T47D (cell line): ENCODE results near the gene AK1.
"Not testable (repeated sequence)": the region's sequence is repeated elsewhere in the genome, so short reads cannot be mapped to it uniquely, and the experiment has no call there.

Experiments
- DNase-seq, 2 experiments: peaks; one replicate each; pipeline versions ENCODE4 v3.0.0 to v3.0.0-alpha.2; 2011 to 2012; ENCODE audit warnings: low read depth in 1 of 2, low spot score in 1 of 2
- JUND ChIP-seq: IDR thresholded peaks from 2 replicates; pipeline ENCODE4 v1.6.1; 2012; ENCODE audit warnings: low read depth
- in situ Hi-C: cut with HindIII; loops from 2 replicates; pipeline ENCODE4 v1.10.0; 2016; ENCODE audit warnings: low sequenced_read_pairs, low pct_unique_long_range_greater_than_20kb

The AK1 gene

DNA sequence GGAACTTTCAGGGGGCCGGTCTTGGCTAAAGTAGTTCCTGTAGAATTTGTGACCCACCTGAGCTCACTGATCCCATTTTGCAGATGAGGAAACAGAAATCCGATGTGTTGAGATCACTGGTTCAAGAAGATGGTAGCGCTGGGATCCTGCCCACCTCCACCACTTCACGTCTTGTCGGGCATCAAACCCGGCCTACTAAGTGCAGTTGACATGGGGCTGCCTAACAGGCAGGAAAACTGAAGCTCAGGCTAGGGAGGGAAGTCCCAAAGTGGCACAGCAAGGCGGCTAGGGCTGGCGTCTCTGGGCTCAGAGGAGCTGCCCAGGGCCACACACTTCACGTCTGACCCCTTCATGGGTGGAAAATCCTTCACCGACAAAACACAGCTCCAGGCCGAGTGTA lies 22.5 kb downstream of the AK1 start:
- no peak for DNase-seq
- in situ Hi-C loops, result no loop called here
- TF ChIP-seq JUND, result no peak

DNA sequence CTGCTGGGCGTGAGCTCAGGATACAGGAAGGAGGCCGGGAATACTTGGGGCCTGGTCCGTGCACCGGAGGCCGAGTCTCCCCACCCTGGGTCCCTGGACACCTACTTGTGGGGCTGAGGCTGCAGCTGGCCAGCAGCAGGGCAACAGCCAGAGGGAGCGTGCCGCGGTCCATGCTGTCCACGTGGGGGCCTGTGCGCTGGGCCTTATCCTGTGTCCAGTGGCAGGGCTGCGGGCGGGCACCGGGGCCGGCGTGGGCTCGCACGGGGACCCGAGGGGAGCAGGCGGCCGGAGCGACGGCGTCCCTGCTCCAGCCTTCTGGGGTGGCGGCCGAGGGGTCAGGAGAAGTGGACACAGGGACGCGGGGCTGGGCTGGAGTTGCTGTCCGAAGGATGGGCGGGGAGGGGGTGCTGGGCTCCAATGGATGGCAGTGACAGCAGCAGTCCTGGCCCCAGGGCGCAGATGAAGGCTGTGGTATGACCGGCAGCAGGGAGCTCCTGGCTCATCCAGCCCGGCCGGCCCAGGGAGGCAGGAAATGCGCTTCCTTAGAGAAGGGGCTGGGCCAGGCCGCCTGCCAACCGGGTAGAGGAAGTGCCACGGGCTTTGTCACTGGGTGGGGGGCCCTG lies 23.2 kb downstream of the AK1 start, which contains the start of gene ENG:
ENG (minus strand) TSS at position 475 of the 623 bp plus-strand sequence; CDS start at position 172, 303 bp downstream.
- in situ Hi-C loops, result no loop called here
- no peak for TF ChIP-seq JUND
- DNase-seq, result peak; percentile 71 to 77

DNA sequence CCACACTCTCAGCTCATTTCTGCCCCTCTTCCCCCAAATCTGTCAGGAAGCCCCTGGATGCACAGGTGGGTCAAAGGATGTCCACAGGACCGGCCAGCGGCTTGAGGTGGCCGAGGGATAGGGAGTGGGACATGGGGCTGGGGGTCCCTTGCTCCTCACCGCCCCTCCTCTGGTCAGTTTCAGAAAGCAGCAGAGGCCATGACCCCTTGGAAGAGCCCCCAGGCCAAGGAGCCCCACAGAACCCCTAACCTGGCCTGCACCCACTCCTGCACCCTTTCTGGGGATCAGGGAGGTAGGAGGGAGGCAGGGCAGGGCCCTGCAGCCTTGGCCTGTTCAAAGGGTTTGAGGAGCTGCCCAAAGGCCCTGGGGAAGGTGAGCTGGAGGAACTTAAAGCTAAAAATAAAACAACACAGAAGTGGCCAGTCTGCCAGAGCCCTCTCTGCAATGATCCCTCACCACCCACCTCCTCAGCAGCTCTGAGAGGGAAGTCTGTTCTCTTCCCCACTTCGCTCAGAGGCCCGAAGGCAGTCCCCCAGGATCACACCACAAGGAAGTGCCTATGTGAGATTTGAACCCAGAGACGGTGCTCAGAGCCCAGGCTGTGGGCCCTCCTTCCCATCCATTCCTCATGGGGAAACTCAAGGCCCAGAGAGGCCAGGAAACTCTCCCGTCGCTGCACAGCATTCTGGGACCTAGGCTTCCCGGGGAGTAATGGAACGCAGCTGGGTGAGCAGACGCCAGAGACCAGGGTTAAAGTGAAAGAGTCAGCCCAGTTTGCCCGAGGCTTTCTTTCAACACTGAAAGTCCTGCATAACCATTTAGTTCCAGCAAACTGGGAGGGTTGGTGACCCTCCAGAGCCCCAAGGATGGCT lies 23.9 kb downstream of the AK1 start:
- in situ Hi-C loops, result no loop called here
- no peak for TF ChIP-seq JUND
- no peak for DNase-seq

GRCh38 chr9:127852829-127853228 lies 24.6 kb downstream of the AK1 start:
- no peak for DNase-seq
- no peak for TF ChIP-seq JUND
- in situ Hi-C loops, result no loop called here

DNA sequence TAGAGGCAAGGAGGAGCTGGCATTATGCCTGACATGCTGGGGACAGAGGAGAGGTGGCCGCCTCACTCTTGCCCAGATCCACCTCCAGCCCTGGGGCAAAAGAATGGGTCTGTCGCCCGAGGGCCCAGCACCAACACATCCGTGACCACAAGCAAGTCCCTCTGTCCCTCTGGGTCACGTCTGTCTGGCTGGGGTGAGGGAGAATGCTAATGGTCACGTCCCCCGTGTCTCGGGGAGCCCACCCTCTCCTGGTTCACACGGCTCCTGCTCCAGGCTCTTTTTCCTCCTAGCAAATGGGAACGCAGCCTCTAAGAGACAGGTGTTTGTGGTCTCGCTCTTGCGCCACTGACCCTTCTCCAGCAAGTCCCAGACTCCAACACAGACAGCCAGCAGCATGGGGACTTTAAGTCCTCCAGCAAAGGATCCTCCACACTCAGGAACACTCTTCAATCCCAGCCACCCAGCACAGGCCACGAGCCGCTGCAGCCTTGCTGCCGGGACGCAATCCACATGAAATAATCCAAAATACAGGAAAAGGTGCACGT lies 27.1 kb downstream of the AK1 start:
- in situ Hi-C loops, result no loop called here

DNA sequence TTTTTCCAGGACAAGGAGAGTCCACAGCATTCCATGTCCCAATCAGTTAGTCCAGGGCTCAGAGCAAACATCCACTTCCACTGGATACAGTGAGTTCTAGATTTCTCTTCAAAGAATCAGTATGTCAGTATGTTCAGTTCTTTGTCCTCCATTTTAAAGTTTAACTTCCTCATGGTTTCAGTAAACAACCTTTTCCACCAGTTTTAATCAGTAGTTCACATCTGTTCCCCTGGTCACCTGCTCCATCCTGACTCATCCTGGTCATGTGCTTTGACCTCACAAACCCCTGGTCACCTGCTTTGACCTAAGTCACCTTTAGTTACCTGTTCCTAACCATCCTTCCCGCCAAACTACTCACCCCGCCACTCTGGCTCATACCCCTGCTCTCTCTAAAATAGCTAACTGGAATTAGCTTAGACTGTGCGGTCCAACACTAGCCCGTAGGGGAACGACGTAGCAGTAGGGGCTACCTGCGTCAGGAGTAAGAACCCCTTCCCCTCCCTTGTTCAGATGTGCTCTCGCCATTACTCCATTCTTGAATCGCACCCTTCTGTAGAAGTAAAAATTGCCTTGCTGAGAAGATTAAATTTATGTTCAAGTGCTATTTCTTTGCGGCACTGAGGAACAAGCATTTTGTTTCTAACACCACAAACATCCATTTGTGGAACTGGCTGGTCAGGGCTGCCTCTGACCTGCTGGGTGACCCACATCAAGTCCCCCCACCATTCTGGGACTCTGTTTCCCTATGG lies 28.5 kb downstream of the AK1 start:
- in situ Hi-C loops, result no loop called here
- no peak for TF ChIP-seq JUND
- DNase-seq, result no peak

More for the DNA sequence above, 27.1 kb downstream of the AK1 start:
- no peak for TF ChIP-seq JUND
- no peak for DNase-seq

DNA sequence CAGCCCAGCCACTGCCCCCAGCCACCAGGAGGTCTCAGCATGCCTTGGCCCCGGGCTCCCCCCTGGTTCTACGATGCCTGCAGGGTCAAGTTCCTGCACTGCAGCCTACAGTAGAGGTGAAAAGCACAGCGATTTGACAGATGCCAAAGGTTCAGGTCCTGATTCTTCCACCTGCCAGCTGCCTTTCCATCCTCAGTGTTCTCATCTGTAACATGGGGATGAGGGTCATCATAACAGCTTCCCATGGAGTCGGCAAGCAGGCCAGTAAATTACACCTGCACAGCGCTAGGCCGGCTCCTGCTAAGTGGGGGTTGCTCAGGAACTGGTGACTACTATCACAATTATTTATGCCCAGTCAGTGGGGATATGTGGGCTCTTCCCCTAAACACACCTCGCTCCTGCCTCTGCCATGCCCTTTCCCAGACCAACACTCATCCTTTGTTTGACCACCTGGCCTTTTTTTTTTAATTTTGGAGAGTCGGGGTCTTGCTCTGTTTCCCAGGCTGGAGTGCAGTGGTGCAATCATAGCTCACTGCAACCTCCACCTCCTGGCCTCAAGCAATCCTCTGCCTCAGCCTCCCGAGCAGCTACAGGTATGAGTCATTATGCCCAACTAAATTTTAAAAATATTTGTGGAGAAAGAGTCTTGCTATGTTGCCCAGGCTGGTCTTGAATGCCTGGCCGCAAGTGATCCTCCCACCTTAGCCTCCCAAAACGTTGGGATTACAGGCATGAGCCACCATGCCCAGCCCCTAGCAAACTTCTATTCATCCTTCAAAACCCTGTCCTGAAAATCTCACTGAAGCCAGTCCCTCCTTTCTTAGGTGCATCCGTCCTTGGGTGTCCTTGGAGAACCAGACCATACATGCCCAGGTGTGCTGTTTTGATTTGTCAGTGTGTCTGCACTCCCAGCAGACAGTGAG lies 29.4 kb downstream of the AK1 start:
- TF ChIP-seq JUND, result no peak
- DNase-seq, result no peak
- in situ Hi-C loops, result no loop called here

DNA sequence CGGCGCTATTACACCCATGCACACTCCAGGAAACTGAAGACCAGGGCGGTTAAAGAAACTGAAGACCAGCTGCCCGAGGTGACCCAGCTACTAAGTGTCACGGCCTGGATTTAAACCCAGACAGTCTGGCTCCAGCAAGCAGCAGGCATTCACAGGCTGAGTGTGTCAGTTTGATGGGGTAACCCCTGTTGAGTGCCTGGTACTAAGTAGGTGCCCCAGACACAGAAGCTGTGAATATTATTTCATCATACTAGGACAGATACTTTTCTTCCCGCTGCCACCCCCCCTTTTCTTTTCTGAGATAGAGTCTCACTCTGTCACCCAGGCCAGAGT lies 30.3 kb downstream of the AK1 start:
- no peak for DNase-seq

GRCh38 chr9:127846443-127847177 lies 30.9 kb downstream of the AK1 start:
- in situ Hi-C loops, result no loop called here
- DNase-seq, result no peak
- no peak for TF ChIP-seq JUND

More for the DNA sequence above, 30.3 kb downstream of the AK1 start:
- no peak for TF ChIP-seq JUND
- in situ Hi-C loops, result no loop called here

DNA sequence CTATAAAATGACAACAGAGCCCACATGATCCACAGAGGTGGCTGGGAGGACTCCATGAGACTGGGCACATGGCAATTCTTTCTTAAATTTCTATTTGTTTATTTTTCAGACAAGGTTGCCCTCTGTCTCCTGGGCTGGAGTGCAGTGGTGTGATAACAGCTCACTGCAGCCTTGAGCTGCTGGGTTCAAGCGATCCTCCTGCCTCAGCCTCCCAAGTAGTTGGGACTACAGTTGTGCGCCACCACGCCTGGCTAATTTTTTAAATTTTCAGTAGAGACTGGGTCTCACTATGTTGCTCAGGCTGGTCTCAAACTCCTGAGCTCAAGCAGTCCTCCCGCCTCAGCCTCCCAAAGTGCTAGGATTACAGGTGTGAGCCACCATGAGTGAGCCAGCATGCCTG lies 31.9 kb downstream of the AK1 start:
- not testable (repeated sequence) for DNase-seq

DNA sequence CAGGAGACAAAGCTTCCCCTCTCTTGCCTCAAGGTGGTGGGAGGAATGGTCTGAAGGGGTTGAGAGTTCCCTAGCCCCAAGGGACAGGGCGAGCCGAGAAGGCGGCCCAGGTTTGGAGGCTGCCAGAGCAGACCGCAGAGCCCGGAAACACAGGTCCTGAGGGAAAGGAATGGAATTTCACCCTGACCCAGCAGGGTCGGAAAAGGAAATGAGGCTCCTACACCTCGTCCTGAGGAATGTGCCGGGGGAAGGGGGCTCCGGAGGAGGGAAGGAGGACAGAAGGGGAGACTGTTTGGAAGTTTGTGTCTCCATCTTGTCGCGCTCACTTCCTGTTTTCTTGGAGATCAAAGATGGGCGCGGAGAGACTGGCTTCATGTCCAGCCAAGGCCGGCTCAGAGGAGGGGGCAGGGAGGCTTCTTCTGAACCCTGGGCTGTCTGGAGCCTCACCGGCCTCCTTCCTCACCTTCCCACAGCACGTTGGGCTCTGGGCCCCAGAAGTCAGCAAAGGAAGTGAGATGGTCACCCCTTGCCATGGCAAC lies 32.6 kb downstream of the AK1 start:
- in situ Hi-C loops, result no loop called here
- no peak for TF ChIP-seq JUND
- DNase-seq, result peak in 1 of 2 experiments; percentile 53

More for the DNA sequence above, 31.9 kb downstream of the AK1 start:
- in situ Hi-C loops, result not testable (repeated sequence)
